Liver (tissue), 9 donors: Measurements from ENCODE around the gene PHF20. TPM values are rescaled to one million over a fixed set of nuclear protein-coding genes. Genes with fewer than 3 reads are reported as not detected.

Experiments used
- DNase-seq: peaks from one replicate; pipeline ENCODE4 v3.0.0-alpha.2; 2017; ENCODE audit warnings: low spot score
- H3K27ac ChIP-seq, 2 donors: one replicate each; pipeline ENCODE4 v1.7.0; 2013; ENCODE audit warnings: inconsistent platforms in 2 of 2, low read length in 2 of 2, control low read depth in 1 of 2, low read depth in 1 of 2, mild to moderate bottlenecking in 1 of 2
- H3K27me3 ChIP-seq, 4 donors: one replicate each; pipeline versions ENCODE4 v1.6.1 to v1.7.0; 2013; ENCODE audit warnings: low read length in 3 of 4, inconsistent platforms in 1 of 4, mild to moderate bottlenecking in 1 of 4, moderate library complexity in 1 of 4; ENCODE audit not compliant: control insufficient read depth in 4 of 4, insufficient read depth in 4 of 4
- H3K36me3 ChIP-seq, 4 donors: one replicate each; pipeline versions ENCODE4 v1.6.1 to v1.7.0; 2013; ENCODE audit warnings: low read length in 3 of 4, mild to moderate bottlenecking in 3 of 4, low read depth in 1 of 4, moderate library complexity in 1 of 4; ENCODE audit not compliant: control insufficient read depth in 4 of 4, insufficient read depth in 3 of 4
- H3K4me1 ChIP-seq, 4 donors: one replicate each; pipeline versions ENCODE4 v1.6.1 to v1.7.0; 2013; ENCODE audit warnings: low read length in 3 of 4, mild to moderate bottlenecking in 3 of 4, moderate library complexity in 1 of 4; ENCODE audit not compliant: control insufficient read depth in 4 of 4, insufficient read depth in 4 of 4
- H3K4me3 ChIP-seq, 3 donors: one replicate each; pipeline versions ENCODE4 v1.6.1 to v1.7.0; 2013; ENCODE audit warnings: low read length in 3 of 3, control low read depth in 1 of 3, low read depth in 1 of 3, mild to moderate bottlenecking in 1 of 3
- H3K9ac ChIP-seq, 2 donors: one replicate each; pipeline ENCODE4 v1.7.0; 2013; ENCODE audit warnings: low read length in 2 of 2, mild to moderate bottlenecking in 2 of 2, moderate library complexity in 2 of 2, control low read depth in 1 of 2, low read depth in 1 of 2
- H3K9me3 ChIP-seq, 4 donors: one replicate each; pipeline versions ENCODE4 v1.6.1 to v1.7.0; 2013; ENCODE audit warnings: low read length in 3 of 4; ENCODE audit not compliant: control insufficient read depth in 4 of 4
- CTCF ChIP-seq: fragments of 150-350 bp; IDR thresholded peaks from 2 replicates; pipeline ENCODE4 v1.5.1; 2017; ENCODE audit warnings: improper control_type of control experiment, low read depth, low read length; ENCODE audit not compliant: missing input control
- EGR1 ChIP-seq, 2 donors: IDR thresholded peaks; 2 replicates each; pipeline ENCODE4 v1.6.1; 2016 to 2018; ENCODE audit warnings: antibody characterized with exemption in 2 of 2, low read depth in 2 of 2
- FOXA1 ChIP-seq: IDR thresholded peaks from 2 replicates; pipeline ENCODE4 v1.6.1; 2016; ENCODE audit warnings: antibody characterized with exemption
- FOXA2 ChIP-seq: IDR thresholded peaks from 2 replicates; pipeline ENCODE4 v1.6.1; 2016; ENCODE audit warnings: antibody characterized with exemption
- GABPA ChIP-seq, 2 donors: IDR thresholded peaks in 1 of 2; conservative IDR thresholded peaks in 1 of 2; 2 replicates each; pipeline ENCODE4 v1.6.1; 2016; ENCODE audit warnings: antibody characterized with exemption in 2 of 2, mild to moderate bottlenecking in 1 of 2, moderate library complexity in 1 of 2
- HNF4A ChIP-seq, 2 donors: conservative IDR thresholded peaks; 2 replicates each; pipeline ENCODE4 v1.6.1; 2016; ENCODE audit warnings: antibody characterized with exemption in 2 of 2, mild to moderate bottlenecking in 2 of 2
- HNF4G ChIP-seq: IDR thresholded peaks from 2 replicates; pipeline ENCODE4 v1.6.1; 2016; ENCODE audit warnings: antibody characterized with exemption
- JUND ChIP-seq, 2 donors: IDR thresholded peaks; 2 replicates each; pipeline ENCODE4 v1.6.1; 2016; ENCODE audit warnings: antibody characterized with exemption in 2 of 2
- MAX ChIP-seq: IDR thresholded peaks from 2 replicates; pipeline ENCODE4 v1.6.1; 2016; ENCODE audit warnings: antibody characterized with exemption
- NR2F2 ChIP-seq: IDR thresholded peaks from 2 replicates; pipeline ENCODE4 v1.6.1; 2016; ENCODE audit warnings: antibody characterized with exemption
- RAD21 ChIP-seq, 2 donors: IDR thresholded peaks; 2 replicates each; pipeline ENCODE4 v1.6.1; 2016; ENCODE audit warnings: antibody characterized with exemption in 2 of 2, mild to moderate bottlenecking in 2 of 2
- REST ChIP-seq: IDR thresholded peaks from 2 replicates; pipeline ENCODE4 v1.6.1; 2016; ENCODE audit warnings: antibody characterized with exemption, mild to moderate bottlenecking
- RXRA ChIP-seq, 2 donors: IDR thresholded peaks; 2 replicates each; pipeline ENCODE4 v1.6.1; 2017 to 2018; ENCODE audit warnings: antibody characterized with exemption in 2 of 2, mild to moderate bottlenecking in 1 of 2
- SP1 ChIP-seq: IDR thresholded peaks from 2 replicates; pipeline ENCODE4 v1.6.1; 2018; ENCODE audit warnings: antibody characterized with exemption, mild to moderate bottlenecking
- YY1 ChIP-seq: IDR thresholded peaks from 2 replicates; pipeline ENCODE4 v1.6.1; 2016; ENCODE audit warnings: antibody characterized with exemption, mild to moderate bottlenecking
- WGBS: extraction: QIAGEN DNeasy Blood & Tissue Kit; methylation state at CpG from one replicate; pipeline ENCODE4 v1.1.7; 2013; 5-methylcytosine and 5-hydroxymethylcytosine counted together
- polyA plus RNA-seq, 2 donors: library from polyadenylated mRNA; stranded (reverse) in 1 of 2; unstranded in 1 of 2; fragments of 200-250 nt in 1 of 2; fragments of >200 nt in 1 of 2; fragmentation: Nextera tagmentation in 1 of 2; extraction: Ambion mirVana in 1 of 2; gene quantifications; one replicate each; pipeline versions ENCODE4 v1.2.1 to v1.2.3, GENCODE V29; 2013 to 2015
- total RNA-seq, 2 donors: library from RNA; depleted of rRNA; stranded (reverse); fragments of >200 nt; gene quantifications; one replicate each; pipeline ENCODE4 v1.2.3, GENCODE V29; 2014
- TF ChIP-seq, protein P1 (sequence below): IDR thresholded peaks from 2 replicates; pipeline ENCODE4 v1.6.1; 2016; ENCODE audit warnings: antibody characterized with exemption
- TF ChIP-seq, protein P2 (sequence below): IDR thresholded peaks from 2 replicates; pipeline ENCODE4 v1.6.1; 2016; ENCODE audit warnings: antibody characterized with exemption
- donor health status: healthy.
- donor health status: healthy.
- donor health status: healthy.
- donor health status: healthy.
- donor health status: healthy.

PHF20 gene
- total and polyA plus RNA-seq, 4 donors = 5.1 to 11.7 (median 10.3) TPM

GRCh38 chr20:35984382-35984781, 212.6 kb downstream of the PHF20 start (continued):
- TF ChIP-seq GABPA (IDR thresholded peaks at IDR 0.05 in 1 of 2, conservative IDR thresholded peaks at IDR 0.05 in 1 of 2) (no peak), YY1 (no peak), EGR1 (IDR thresholded peaks at IDR 0.05; ENCODE audit: low read depth in 2 of 2) (no peak), JUND (IDR thresholded peaks at IDR 0.05) (no peak), RAD21 (IDR thresholded peaks at IDR 0.05) (no peak), SP1 (no peak)
- TF ChIP-seq, protein P1, sequence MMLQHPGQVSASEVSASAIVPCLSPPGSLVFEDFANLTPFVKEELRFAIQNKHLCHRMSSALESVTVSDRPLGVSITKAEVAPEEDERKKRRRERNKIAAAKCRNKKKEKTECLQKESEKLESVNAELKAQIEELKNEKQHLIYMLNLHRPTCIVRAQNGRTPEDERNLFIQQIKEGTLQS = no peak

- 87% methylated on average over 2 of the region's 2 CpGs for WGBS
- no peak overlapping the region for H3K27ac ChIP-seq
- no peaks in the 10 kb centered on the region for H3K27me3 ChIP-seq
- H3K9me3 ChIP-seq = no peaks in the 10 kb centered on the region
- H3K4me3 ChIP-seq = no peak overlapping the region
- no peak overlapping the region for H3K9ac ChIP-seq
- TF ChIP-seq FOXA1 (no peak), EGR1 (IDR thresholded peaks at IDR 0.05; ENCODE audit: low read depth in 2 of 2) (no peak), REST (no peak), SP1 (no peak), YY1 (no peak), HNF4A (conservative IDR thresholded peaks at IDR 0.05) (no peak), NR2F2 (no peak), HNF4G (no peak), CTCF (no peak), RAD21 (IDR thresholded peaks at IDR 0.05) (no peak), MAX (no peak), FOXA2 (no peak), RXRA (IDR thresholded peaks at IDR 0.05) (no peak), GABPA (IDR thresholded peaks at IDR 0.05 in 1 of 2, conservative IDR thresholded peaks at IDR 0.05 in 1 of 2) (no peak), JUND (IDR thresholded peaks at IDR 0.05) (no peak)
- TF ChIP-seq, protein P1 = no peak
- TF ChIP-seq, protein P2, sequence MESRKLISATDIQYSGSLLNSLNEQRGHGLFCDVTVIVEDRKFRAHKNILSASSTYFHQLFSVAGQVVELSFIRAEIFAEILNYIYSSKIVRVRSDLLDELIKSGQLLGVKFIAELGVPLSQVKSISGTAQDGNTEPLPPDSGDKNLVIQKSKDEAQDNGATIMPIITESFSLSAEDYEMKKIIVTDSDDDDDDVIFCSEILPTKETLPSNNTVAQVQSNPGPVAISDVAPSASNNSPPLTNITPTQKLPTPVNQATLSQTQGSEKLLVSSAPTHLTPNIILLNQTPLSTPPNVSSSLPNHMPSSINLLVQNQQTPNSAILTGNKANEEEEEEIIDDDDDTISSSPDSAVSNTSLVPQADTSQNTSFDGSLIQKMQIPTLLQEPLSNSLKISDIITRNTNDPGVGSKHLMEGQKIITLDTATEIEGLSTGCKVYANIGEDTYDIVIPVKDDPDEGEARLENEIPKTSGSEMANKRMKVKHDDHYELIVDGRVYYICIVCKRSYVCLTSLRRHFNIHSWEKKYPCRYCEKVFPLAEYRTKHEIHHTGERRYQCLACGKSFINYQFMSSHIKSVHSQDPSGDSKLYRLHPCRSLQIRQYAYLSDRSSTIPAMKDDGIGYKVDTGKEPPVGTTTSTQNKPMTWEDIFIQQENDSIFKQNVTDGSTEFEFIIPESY = no peak
- no peak for DNase-seq
- H3K36me3 ChIP-seq = no peaks in the 10 kb centered on the region
- no peaks in the 10 kb centered on the region for H3K4me1 ChIP-seq
Measured at GRCh38 chr20:35985806-35986205, 214.0 kb downstream of the PHF20 start.
